ENCODE data around the gene TM9SF3.

DNA sequence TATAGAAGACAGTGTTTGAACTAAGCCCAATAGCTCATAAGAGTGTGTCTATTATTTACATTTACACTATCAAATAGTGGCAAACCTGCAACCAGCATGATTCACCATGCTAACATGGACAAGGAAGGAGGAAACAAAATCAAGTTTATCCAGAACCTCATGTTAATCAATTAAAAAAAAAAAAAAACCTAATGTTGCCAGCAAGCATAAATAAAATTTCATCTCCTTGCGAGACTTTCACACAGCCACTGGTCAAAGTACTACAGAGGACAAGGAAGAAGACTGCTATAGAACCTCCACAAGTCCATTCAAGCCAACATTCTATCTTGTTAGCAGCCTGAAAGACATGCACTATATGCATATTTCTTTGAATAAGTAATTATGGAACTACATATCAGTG lies 9.7 kb downstream of the TM9SF3 start:
- TF ChIP-seq, protein P1, sequence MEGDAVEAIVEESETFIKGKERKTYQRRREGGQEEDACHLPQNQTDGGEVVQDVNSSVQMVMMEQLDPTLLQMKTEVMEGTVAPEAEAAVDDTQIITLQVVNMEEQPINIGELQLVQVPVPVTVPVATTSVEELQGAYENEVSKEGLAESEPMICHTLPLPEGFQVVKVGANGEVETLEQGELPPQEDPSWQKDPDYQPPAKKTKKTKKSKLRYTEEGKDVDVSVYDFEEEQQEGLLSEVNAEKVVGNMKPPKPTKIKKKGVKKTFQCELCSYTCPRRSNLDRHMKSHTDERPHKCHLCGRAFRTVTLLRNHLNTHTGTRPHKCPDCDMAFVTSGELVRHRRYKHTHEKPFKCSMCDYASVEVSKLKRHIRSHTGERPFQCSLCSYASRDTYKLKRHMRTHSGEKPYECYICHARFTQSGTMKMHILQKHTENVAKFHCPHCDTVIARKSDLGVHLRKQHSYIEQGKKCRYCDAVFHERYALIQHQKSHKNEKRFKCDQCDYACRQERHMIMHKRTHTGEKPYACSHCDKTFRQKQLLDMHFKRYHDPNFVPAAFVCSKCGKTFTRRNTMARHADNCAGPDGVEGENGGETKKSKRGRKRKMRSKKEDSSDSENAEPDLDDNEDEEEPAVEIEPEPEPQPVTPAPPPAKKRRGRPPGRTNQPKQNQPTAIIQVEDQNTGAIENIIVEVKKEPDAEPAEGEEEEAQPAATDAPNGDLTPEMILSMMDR (IDR thresholded peaks at IDR 0.05) = no peak
- no peak for TF ChIP-seq POLR2A (IDR thresholded peaks at IDR 0.05)
